Activated CD4-positive, alpha-beta memory T cell treated with anti-CD3 and anti-CD28 coated beads for 36 hours (primary cell): ENCODE results near the gene MOB1B. TPM values are rescaled to one million over a fixed set of nuclear protein-coding genes. Genes with fewer than 3 reads are reported as not detected.
"Not testable (repeated sequence)": the region's sequence is repeated elsewhere in the genome, so short reads cannot be mapped to it uniquely, and the experiment has no call there.

Experiments
- CTCF ChIA-PET: fragments of 350-600 bp; sonication (Branson Sonifier 250); formaldehyde crosslinking; loops from one replicate; lab custom pipeline; 2021; ENCODE audit warnings: antibody characterized with exemption, inconsistent platforms; lab: Charles Lee
- POLR2A ChIA-PET: fragments of 350-600 bp; sonication (Branson Sonifier 250); formaldehyde crosslinking; loops from one replicate; lab custom pipeline; 2021; ENCODE audit warnings: antibody characterized with exemption; lab: Charles Lee
- DNase-seq: peaks from one replicate; pipeline ENCODE4 v3.0.0-alpha.2; 2020
- H3K27ac Mint-ChIP-seq: one replicate; pipeline ENCODE4 v1.8.0; 2021; ENCODE audit warnings: mixed read lengths
- H3K27me3 Mint-ChIP-seq: one replicate; pipeline ENCODE4 v1.8.0; 2021; ENCODE audit warnings: mixed read lengths
- H3K36me3 Mint-ChIP-seq: one replicate; pipeline ENCODE4 v1.8.0; 2021; ENCODE audit warnings: mixed read lengths
- H3K4me1 Mint-ChIP-seq: one replicate; pipeline ENCODE4 v1.8.0; 2021; ENCODE audit warnings: low read depth, mixed read lengths
- H3K4me3 Mint-ChIP-seq: one replicate; pipeline ENCODE4 v1.8.0; 2021; ENCODE audit warnings: mild to moderate bottlenecking, mixed read lengths
- H3K9me3 Mint-ChIP-seq: one replicate; pipeline ENCODE4 v1.8.0; 2021; ENCODE audit warnings: mixed read lengths
- intact Hi-C: fragments of 100-400 bp; cut with micrococcal nuclease; formaldehyde crosslinking; loops from one replicate; pipeline ENCODE4 v1.15.1; 2023
- total RNA-seq, 2 experiments: library from RNA; stranded (reverse); gene quantifications; one replicate each; pipeline ENCODE4 v1.2.3, GENCODE V29; 2021

MOB1B gene
- total RNA-seq, 2 experiments from 2014 or later: 18.6 to 19.9 TPM

DNA sequence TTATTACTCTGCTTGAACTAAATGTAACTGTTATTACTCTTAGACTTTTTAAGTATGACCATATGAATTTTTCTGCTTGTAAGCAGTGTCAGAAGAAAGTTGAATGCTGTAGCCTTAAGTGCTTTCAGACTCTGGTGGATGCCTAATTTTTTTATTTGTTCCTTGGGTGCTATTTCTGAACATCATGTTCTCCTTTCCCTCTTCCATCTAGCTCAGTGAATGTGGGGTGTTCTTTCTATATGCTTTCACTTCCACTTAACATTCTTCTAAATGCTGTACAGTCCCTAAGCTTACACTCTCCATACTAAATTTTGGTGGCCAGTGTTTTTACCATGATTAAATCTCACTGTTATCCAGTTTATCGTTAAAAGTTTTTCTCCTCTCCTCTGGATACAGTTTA is 94.9 kb downstream of the MOB1B start:
- Mint-ChIP-seq H3K4me1 (peaks cover 68% of the 10 kb centered on the region), H3K4me3 (peak overlapping the region; percentile 91), H3K9me3 (peaks cover 2% of the 10 kb centered on the region), H3K36me3 (peaks cover 42% of the 10 kb centered on the region), H3K27me3 (no peaks in the 10 kb centered on the region), H3K27ac (peak overlapping the region; percentile 24)
- CTCF ChIA-PET: interaction anchor here (0.7 to 8.1 kb wide), 4 partner anchors 11 to 345 kb away, joined by 3 to 69 read pairs (median 4); partner anchors contain the start of gene MOB1B
- no peak for DNase-seq
- POLR2A ChIA-PET: interaction anchor here (1.3 kb wide), 1 partner anchor 8 kb away, joined by 5 read pairs; no protein-coding TSS in a partner anchor
- intact Hi-C loops: no loop called here

GRCh38 chr4:70997546-70997945 is 95.4 kb downstream of the MOB1B start:
- Mint-ChIP-seq H3K27me3 (no peaks in the 10 kb centered on the region), H3K27ac (no peak overlapping the region), H3K4me1 (peaks cover 70% of the 10 kb centered on the region), H3K36me3 (peaks cover 45% of the 10 kb centered on the region), H3K4me3 (peak overlapping the region; percentile 91), H3K9me3 (peaks cover 2% of the 10 kb centered on the region)
- POLR2A ChIA-PET: no interaction called here
- DNase-seq: no peak
- CTCF ChIA-PET: interaction anchor here (1.2 to 8.1 kb wide), 2 partner anchors 11 to 96 kb away, joined by 5 to 69 read pairs; partner anchors contain the start of gene MOB1B
- intact Hi-C loops: no loop called here

DNA sequence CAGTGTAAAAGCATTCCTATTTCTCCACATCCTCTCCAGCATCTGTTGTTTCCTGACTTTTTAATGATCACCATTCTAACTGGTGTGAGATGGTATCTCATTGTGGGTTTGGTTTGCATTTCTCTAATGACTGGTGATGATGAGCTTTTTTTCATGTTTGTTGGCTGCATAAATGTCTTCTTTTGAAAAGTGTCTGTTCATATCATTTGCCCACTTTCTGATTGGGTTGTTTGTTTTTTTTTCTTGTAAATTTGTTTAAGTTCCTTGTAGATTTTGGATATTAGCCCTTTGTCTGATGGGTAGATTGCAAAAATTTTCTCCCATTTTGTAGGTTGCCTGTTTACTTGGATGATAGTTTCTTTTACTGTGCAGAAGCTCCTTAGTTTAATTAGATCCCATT is 97.5 kb downstream of the MOB1B start:
- DNase-seq, H3K9me3 Mint-ChIP-seq, POLR2A ChIA-PET, intact Hi-C loops, H3K27ac Mint-ChIP-seq, H3K4me3 Mint-ChIP-seq, H3K27me3 Mint-ChIP-seq: not testable (repeated sequence)
- CTCF ChIA-PET: interaction anchor here (8.1 kb wide), 1 partner anchor 9 kb away, joined by 69 read pairs; no protein-coding TSS in a partner anchor
- H3K36me3 Mint-ChIP-seq: peaks cover 45% of the 10 kb centered on the region
- peaks cover 89% of the 10 kb centered on the region for H3K4me1 Mint-ChIP-seq

GRCh38 chr4:71001363-71001762 is 99.2 kb downstream of the MOB1B start:
- Mint-ChIP-seq H3K36me3 (peaks cover 43% of the 10 kb centered on the region), H3K4me1 (peaks cover 84% of the 10 kb centered on the region)
- intact Hi-C loops, H3K9me3 Mint-ChIP-seq, H3K27me3 Mint-ChIP-seq, H3K4me3 Mint-ChIP-seq, DNase-seq, H3K27ac Mint-ChIP-seq: not testable (repeated sequence)
- ChIA-PET CTCF (interaction anchor here (0.8 kb wide), 1 partner anchor 8 kb away, joined by 4 read pairs; no protein-coding TSS in a partner anchor), POLR2A (interaction anchor here (1.1 kb wide), 1 partner anchor 8 kb away, joined by 4 read pairs; the partner anchor contains the start of gene DCK)

- peaks cover 2% of the 10 kb centered on the region for H3K9me3 Mint-ChIP-seq
- intact Hi-C loops: loop anchor here (2.0 kb wide), 1 partner anchor 316 kb away; the partner anchor contains the start of gene UTP3
- CTCF ChIA-PET: interaction anchor here (0.9 kb wide), 1 partner anchor 8 kb away, joined by 3 read pairs; no protein-coding TSS in a partner anchor
- DNase-seq: peak; percentile 72
- POLR2A ChIA-PET: interaction anchor here (1.1 to 2.0 kb wide), 4 partner anchors 8 to 184 kb away, joined by 3 to 7 read pairs (median 4); partner anchors contain the start of gene DCK
- peaks cover 30% of the 10 kb centered on the region for H3K36me3 Mint-ChIP-seq
- peak overlapping the region; percentile 4 for H3K4me3 Mint-ChIP-seq
- peak overlapping the region; percentile 64 for H3K27ac Mint-ChIP-seq
- peaks cover 79% of the 10 kb centered on the region for H3K4me1 Mint-ChIP-seq
- no peaks in the 10 kb centered on the region for H3K27me3 Mint-ChIP-seq
Measured at GRCh38 chr4:71004281-71004851, 102.2 kb downstream of the MOB1B start.

DNA sequence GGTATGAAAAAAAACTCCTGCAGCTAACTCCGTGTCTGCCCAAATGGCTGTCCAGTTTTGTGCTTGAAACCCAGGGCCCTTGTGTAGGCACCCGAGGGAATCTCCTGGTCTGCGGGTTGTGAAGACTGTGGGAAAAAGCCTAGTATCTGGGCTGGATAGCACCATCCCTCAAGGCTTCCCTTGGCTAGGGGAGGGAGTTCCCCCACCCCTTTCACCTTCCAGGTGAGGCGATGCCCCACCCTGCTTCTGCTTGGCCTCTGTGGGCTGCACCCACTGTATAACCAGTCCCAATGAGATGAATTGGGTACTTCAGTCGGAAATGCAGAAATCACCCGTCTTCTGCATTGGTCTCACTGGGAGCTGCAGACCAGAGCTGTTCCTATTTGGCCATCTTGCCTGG is 102.9 kb downstream of the MOB1B start:
- H3K9me3 Mint-ChIP-seq: not testable (repeated sequence)

DNA sequence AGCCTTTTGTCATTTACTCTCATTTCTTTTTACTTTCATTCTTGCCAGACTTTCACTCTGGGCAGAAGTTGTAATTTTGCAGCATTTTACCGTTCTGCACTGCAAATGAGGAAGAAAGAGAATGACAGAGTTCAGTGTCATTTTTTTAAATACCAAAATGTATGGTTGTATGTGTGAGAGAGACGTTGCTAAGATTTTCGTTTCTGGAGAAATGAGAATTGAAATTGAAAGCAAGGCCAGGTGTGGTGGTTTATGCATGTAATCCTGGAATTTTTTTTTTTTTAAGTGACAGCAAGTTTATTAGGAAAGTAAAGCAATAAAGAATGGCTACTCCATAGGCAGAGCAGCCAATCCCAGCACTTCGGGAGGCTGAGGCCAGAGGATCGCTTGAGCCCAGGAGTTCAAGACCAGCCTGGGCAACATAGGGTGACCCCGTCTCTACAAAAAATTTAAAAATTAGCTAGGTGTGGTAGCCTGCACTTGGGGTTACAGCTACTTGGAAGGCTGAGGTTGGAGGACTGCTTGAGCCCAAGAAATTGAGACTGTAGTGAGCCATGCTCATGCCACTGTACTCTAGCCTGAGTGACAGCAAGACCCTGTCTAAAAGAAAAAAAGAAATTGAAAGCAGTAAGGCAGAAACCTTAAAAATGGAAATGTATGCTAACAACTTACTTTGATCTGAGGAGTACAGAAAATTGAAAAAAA is 104.2 kb downstream of the MOB1B start:
- intact Hi-C loops: loop anchor here (1.0 to 5.0 kb wide), 3 partner anchors 13 to 167 kb away; partner anchors contain the start of genes DCK, GRSF1 and MOB1B
- CTCF ChIA-PET: interaction anchor here (0.7 to 5.1 kb wide), 2 partner anchors 10 to 271 kb away, joined by 3 to 69 read pairs; partner anchors contain the start of gene DCK
- Mint-ChIP-seq H3K9me3 (no peaks in the 10 kb centered on the region), H3K27me3 (no peaks in the 10 kb centered on the region), H3K27ac (peak overlapping the region; percentile 80), H3K4me3 (peak overlapping the region; percentile 37), H3K36me3 (peaks cover 10% of the 10 kb centered on the region), H3K4me1 (peaks cover 68% of the 10 kb centered on the region)
- POLR2A ChIA-PET: no interaction called here
- DNase-seq: no peak

More for the DNA sequence above, 102.9 kb downstream of the MOB1B start:
- H3K27ac Mint-ChIP-seq: peak overlapping the region; percentile 64
- CTCF ChIA-PET: interaction anchor here (0.9 kb wide), 1 partner anchor 9 kb away, joined by 3 read pairs; no protein-coding TSS in a partner anchor
- H3K27me3 Mint-ChIP-seq, DNase-seq, H3K4me3 Mint-ChIP-seq: not testable (repeated sequence)
- H3K4me1 Mint-ChIP-seq: peaks cover 79% of the 10 kb centered on the region
- POLR2A ChIA-PET: interaction anchor here (0.9 to 2.0 kb wide), 4 partner anchors 9 to 20 kb away, joined by 3 to 7 read pairs (median 4); partner anchors contain the start of gene DCK
- H3K36me3 Mint-ChIP-seq: peaks cover 23% of the 10 kb centered on the region
- intact Hi-C loops: loop anchor here (2.0 to 5.0 kb wide), 2 partner anchors 103 to 316 kb away; partner anchors contain the start of genes MOB1B and UTP3

GRCh38 chr4:71008196-71008595 is 106.0 kb downstream of the MOB1B start:
- H3K4me3 Mint-ChIP-seq: no peak overlapping the region
- peaks cover 6% of the 10 kb centered on the region for H3K36me3 Mint-ChIP-seq
- no peaks in the 10 kb centered on the region for H3K9me3 Mint-ChIP-seq
- no peak for DNase-seq
- no peaks in the 10 kb centered on the region for H3K27me3 Mint-ChIP-seq
- H3K4me1 Mint-ChIP-seq: peaks cover 49% of the 10 kb centered on the region
- ChIA-PET POLR2A (no interaction called here), CTCF (interaction anchor here (1.0 to 5.1 kb wide), 4 partner anchors 12 to 356 kb away, joined by 3 to 69 read pairs (median 4); partner anchors contain the start of genes DCK and MOB1B)
- intact Hi-C loops: loop anchor here (5.0 kb wide), 1 partner anchor 106 kb away; the partner anchor contains the start of gene MOB1B
- H3K27ac Mint-ChIP-seq: no peak overlapping the region

DNA sequence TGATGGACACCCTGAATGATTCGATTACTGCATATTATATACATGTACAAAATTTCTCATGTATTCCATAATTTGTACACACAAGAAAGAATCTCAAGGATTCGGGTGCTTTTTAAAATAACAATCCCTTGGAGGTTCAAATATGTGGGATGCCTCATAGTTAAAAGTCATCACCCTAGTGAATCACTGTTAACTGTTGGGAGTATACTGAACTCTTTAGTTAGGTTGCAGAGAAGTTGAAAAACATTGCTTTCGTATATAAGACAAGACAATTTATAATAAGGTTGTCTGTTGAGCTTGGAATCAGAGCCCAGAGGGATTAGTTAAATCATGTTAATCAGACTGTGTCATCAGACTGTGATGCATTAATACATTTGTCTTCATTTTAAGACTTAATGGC is 106.9 kb downstream of the MOB1B start:
- Mint-ChIP-seq H3K4me1 (peaks cover 41% of the 10 kb centered on the region), H3K9me3 (no peaks in the 10 kb centered on the region), H3K27ac (peak overlapping the region; percentile 82), H3K27me3 (no peaks in the 10 kb centered on the region), H3K36me3 (peaks cover 9% of the 10 kb centered on the region), H3K4me3 (no peak overlapping the region)
- intact Hi-C loops: loop anchor here (1.0 to 5.0 kb wide), 2 partner anchors 107 to 146 kb away; partner anchors contain the start of gene MOB1B
- ChIA-PET CTCF (interaction anchor here (1.0 to 5.1 kb wide), 7 partner anchors 9 to 357 kb away, joined by 3 to 69 read pairs (median 5); partner anchors contain the start of gene DCK), POLR2A (no interaction called here)
- DNase-seq: no peak

GRCh38 chr4:71009890-71010588 is 107.9 kb downstream of the MOB1B start:
- no peaks in the 10 kb centered on the region for H3K9me3 Mint-ChIP-seq
- intact Hi-C loops: loop anchor here (1.0 to 5.0 kb wide), 2 partner anchors 108 to 147 kb away; partner anchors contain the start of gene MOB1B
- ChIA-PET POLR2A (interaction anchor here (0.6 kb wide), 2 partner anchors 167 to 295 kb away, joined by 3 to 4 read pairs; no protein-coding TSS in a partner anchor), CTCF (interaction anchor here (0.6 to 5.1 kb wide), 16 partner anchors 8 to 408 kb away, joined by 3 to 69 read pairs (median 4); partner anchors contain the start of genes DCK and ENAM)
- no peak overlapping the region for H3K4me3 Mint-ChIP-seq
- DNase-seq: no peak
- no peaks in the 10 kb centered on the region for H3K27me3 Mint-ChIP-seq
- H3K4me1 Mint-ChIP-seq: peaks cover 31% of the 10 kb centered on the region
- peaks cover 9% of the 10 kb centered on the region for H3K36me3 Mint-ChIP-seq
- peak overlapping the region; percentile 82 for H3K27ac Mint-ChIP-seq

DNA sequence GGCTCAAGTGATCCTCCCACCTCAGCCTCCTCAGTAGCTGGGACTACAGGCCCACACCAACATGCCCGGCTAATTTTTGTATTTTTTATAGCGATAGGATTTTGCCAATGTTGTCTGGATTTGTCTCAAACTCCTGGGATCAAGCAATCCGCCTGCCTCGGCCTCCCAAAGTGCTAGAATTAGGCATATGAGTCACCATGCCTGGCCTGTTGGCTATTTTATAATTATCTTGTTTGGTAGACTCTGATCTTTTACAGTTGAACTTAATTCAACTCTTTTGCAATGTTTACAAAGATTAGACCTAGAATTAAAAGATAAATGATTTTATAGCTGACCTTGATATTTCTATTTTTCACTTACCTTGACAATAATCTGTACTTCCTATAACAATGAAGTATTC is 109.3 kb downstream of the MOB1B start:
- H3K36me3 Mint-ChIP-seq: peaks cover 13% of the 10 kb centered on the region
- intact Hi-C loops: no loop called here
- CTCF ChIA-PET: no interaction called here
- H3K4me3 Mint-ChIP-seq: no peak overlapping the region
- DNase-seq: no peak
- H3K27ac Mint-ChIP-seq: no peak overlapping the region
- H3K27me3 Mint-ChIP-seq: no peaks in the 10 kb centered on the region
- POLR2A ChIA-PET: no interaction called here
- peaks cover 25% of the 10 kb centered on the region for H3K4me1 Mint-ChIP-seq
- H3K9me3 Mint-ChIP-seq: peaks cover 9% of the 10 kb centered on the region
